Measurements from ENCODE around the gene ATG12.

ATG12 gene

GRCh38 chr5:115873392-115873791, 32.0 kb upstream of the ATG12 start:
- no peak for TF ChIP-seq CTCF (IDR thresholded peaks at IDR 0.05; ENCODE audit: insufficient read depth, low read length, poor library complexity, severe bottlenecking)
- Histone ChIP-seq H3K27me3 (replicated peaks; ENCODE audit: control insufficient read depth, insufficient read depth, low read length) (no peaks in the 10 kb centered on the region), H3K36me3 (ENCODE audit: control insufficient read depth, insufficient read depth, low read length) (peaks cover 6% of the 10 kb centered on the region), H3K4me3 (replicated peaks; ENCODE audit: low read depth, low read length) (no peak overlapping the region)
- no peak for DNase-seq (ENCODE audit: extremely low read depth, insufficient read length)

DNA sequence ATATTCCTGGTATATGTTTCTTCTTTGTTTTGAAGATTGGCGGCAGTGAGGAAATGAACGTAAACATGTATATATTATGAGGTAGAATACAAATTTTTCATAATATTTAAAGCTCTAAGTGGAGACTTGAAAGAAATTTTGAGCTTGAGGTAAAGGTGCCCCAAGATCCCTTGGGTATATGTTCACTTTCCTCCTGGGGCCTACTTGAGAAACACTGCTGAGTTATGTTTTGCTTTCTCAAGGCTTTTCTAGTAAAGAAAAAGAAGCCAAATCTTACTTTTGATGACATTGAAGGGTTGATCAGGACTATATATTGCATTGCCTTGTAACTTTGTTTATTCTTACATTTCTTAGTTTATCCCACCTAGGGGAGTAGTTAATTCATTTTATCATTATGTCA, 31.1 kb upstream of the ATG12 start:
- no peaks in the 10 kb centered on the region for H3K27me3 ChIP-seq (replicated peaks; ENCODE audit: control insufficient read depth, insufficient read depth, low read length)
- no peak for TF ChIP-seq CTCF (IDR thresholded peaks at IDR 0.05; ENCODE audit: insufficient read depth, low read length, poor library complexity, severe bottlenecking)
- DNase-seq (ENCODE audit: extremely low read depth, insufficient read length) = no peak
- H3K36me3 ChIP-seq (ENCODE audit: control insufficient read depth, insufficient read depth, low read length) = peaks cover 6% of the 10 kb centered on the region
- no peak overlapping the region for H3K4me3 ChIP-seq (replicated peaks; ENCODE audit: low read depth, low read length)

- Histone ChIP-seq H3K27me3 (replicated peaks; ENCODE audit: control insufficient read depth, insufficient read depth, low read length) (no peaks in the 10 kb centered on the region), H3K36me3 (ENCODE audit: control insufficient read depth, insufficient read depth, low read length) (peaks cover 3% of the 10 kb centered on the region), H3K4me3 (replicated peaks; ENCODE audit: low read depth, low read length) (no peak overlapping the region)
- TF ChIP-seq CTCF (IDR thresholded peaks at IDR 0.05; ENCODE audit: insufficient read depth, low read length, poor library complexity, severe bottlenecking) = no peak
- no peak for DNase-seq (ENCODE audit: extremely low read depth, insufficient read length)
Observed at GRCh38 chr5:115869256-115869795, 28.0 kb upstream of the ATG12 start.

- Histone ChIP-seq H3K27me3 (replicated peaks; ENCODE audit: control insufficient read depth, insufficient read depth, low read length) (no peaks in the 10 kb centered on the region), H3K36me3 (ENCODE audit: control insufficient read depth, insufficient read depth, low read length) (no peaks in the 10 kb centered on the region), H3K4me3 (replicated peaks; ENCODE audit: low read depth, low read length) (no peak overlapping the region)
- no peak for TF ChIP-seq CTCF (IDR thresholded peaks at IDR 0.05; ENCODE audit: insufficient read depth, low read length, poor library complexity, severe bottlenecking)
- DNase-seq (ENCODE audit: extremely low read depth, insufficient read length) = no peak
Observed at GRCh38 chr5:115859378-115859777, 18.0 kb upstream of the ATG12 start.

DNA sequence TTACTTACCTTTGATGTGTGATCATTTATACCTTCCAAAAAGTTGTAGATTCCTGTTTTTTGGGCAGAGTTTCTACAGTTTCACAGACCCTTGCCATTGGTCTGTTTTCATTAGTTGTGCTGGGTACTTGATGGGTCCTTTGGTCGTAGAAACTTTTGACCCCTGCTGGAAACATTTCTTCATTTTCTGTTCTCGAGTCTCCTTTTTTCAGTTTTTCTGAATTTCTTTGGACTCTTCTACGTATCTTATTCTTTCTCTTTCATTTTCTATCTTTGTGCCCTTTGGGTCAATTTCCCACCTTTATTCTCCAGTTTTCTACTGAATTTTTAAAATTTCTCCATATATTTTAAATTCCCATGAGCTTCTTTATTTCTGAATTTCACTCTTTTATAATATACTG, 17.0 kb upstream of the ATG12 start:
- Histone ChIP-seq H3K4me3 (replicated peaks; ENCODE audit: low read depth, low read length) (no peak overlapping the region), H3K36me3 (ENCODE audit: control insufficient read depth, insufficient read depth, low read length) (no peaks in the 10 kb centered on the region), H3K27me3 (replicated peaks; ENCODE audit: control insufficient read depth, insufficient read depth, low read length) (no peaks in the 10 kb centered on the region)
- no peak for TF ChIP-seq CTCF (IDR thresholded peaks at IDR 0.05; ENCODE audit: insufficient read depth, low read length, poor library complexity, severe bottlenecking)
- DNase-seq (ENCODE audit: extremely low read depth, insufficient read length) = no peak

Data from GM06990 (cell line).